ENCODE measurements around the gene LMX1B. TPM values are rescaled to one million over a fixed set of nuclear protein-coding genes. Genes with fewer than 3 reads are reported as not detected.

The LMX1B gene
- total and polyA plus RNA-seq, 4 experiments from 2014 or later: not detected

DNA sequence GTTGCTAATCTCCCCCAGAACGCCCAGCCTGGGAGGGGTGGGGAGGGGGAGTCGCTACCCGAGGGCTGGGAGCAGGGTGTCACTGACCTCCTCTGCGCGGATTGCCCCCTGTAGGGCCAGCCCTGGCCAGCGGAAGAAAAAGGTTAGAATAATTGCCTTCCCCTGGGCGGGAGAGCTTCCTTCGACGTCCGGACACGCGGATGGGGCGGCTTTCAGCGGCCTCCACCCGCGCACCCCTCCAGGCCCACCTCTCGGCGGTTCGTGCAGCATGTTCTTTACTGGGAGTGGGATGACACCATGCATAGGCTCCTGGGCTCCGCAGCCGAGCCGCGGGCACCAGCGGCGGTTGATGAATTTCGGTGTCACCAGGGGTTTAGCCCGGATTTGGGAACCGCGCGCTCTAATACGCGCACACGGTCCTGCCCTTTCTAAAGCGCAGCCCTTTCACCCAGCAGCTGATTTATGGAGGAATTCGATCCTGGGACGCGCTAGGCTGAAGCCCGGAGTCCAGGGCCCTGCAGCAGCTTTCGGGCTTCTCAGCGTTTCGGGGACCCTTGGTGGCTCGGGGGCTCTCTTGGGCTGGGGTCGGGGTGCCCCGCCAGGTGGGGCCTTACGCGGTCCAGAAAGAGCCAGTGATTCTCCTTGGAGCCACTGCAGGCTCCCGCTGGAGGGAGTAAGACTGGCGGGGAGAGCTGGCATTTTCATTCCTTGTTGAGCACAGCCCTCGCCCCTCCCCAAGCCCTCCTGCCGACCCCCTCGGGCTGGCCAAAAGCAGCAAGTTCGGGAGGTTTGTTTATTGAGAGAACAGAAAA lies 10.1 kb downstream of the LMX1B start:
- Mint-ChIP-seq H3K27me3 (peaks cover 55 to 62% of the 10 kb centered on the region in 2 donors), H3K4me3 (peak overlapping the region in 1 of 8 donors; percentile 64), H3K36me3 (no peaks in the 10 kb centered on the region), H3K9me3 (peaks cover 0 to 4% (median 0%) of the 10 kb centered on the region in 8 donors), H3K27ac (no peak overlapping the region), H3K4me1 (peaks cover 5 to 21% (median 10%) of the 10 kb centered on the region in 4 donors)
- intact Hi-C loops (cut with micrococcal nuclease): no loop called here
- H3K27ac ChIP-seq (ENCODE audit: low read depth, low read length): no peak overlapping the region
- no peaks in the 10 kb centered on the region for H3K36me3 ChIP-seq (ENCODE audit: insufficient read depth, low read length)
- DNase-seq: no peak
- H3K4me3 ChIP-seq (ENCODE audit: low read length in 2 of 2): no peak overlapping the region
- ChIA-PET POLR2A (ENCODE audit: partially characterized antibody) (no interaction called here), CTCF (ENCODE audit: partially characterized antibody) (no interaction called here)
- H3K9me3 ChIP-seq (ENCODE audit: control insufficient read depth in 1 of 2, low read length in 2 of 2): no peaks in the 10 kb centered on the region
- peaks cover 15% of the 10 kb centered on the region for H3K4me1 ChIP-seq (ENCODE audit: insufficient read depth, low read length)
- peaks cover 45% of the 10 kb centered on the region for H3K27me3 ChIP-seq (ENCODE audit: insufficient read depth, low read length)

GRCh38 chr9:126624479-126624826 lies 10.7 kb downstream of the LMX1B start:
- H3K9me3 ChIP-seq (ENCODE audit: control insufficient read depth in 1 of 2, low read length in 2 of 2): no peaks in the 10 kb centered on the region
- peaks cover 15% of the 10 kb centered on the region for H3K4me1 ChIP-seq (ENCODE audit: insufficient read depth, low read length)
- DNase-seq: no peak
- Mint-ChIP-seq H3K4me1 (peaks cover 5 to 21% (median 8%) of the 10 kb centered on the region in 4 donors), H3K27me3 (peaks cover 58 to 63% of the 10 kb centered on the region in 2 donors), H3K36me3 (no peaks in the 10 kb centered on the region), H3K27ac (no peak overlapping the region), H3K9me3 (peaks cover 0 to 4% (median 0%) of the 10 kb centered on the region in 8 donors), H3K4me3 (peak overlapping the region in 1 of 8 donors; percentile 64)
- H3K36me3 ChIP-seq (ENCODE audit: insufficient read depth, low read length): no peaks in the 10 kb centered on the region
- CTCF ChIA-PET (ENCODE audit: partially characterized antibody): no interaction called here
- intact Hi-C loops (cut with micrococcal nuclease): no loop called here
- no peak overlapping the region for H3K4me3 ChIP-seq (ENCODE audit: low read length in 2 of 2)
- POLR2A ChIA-PET (ENCODE audit: partially characterized antibody): no interaction called here
- peaks cover 50% of the 10 kb centered on the region for H3K27me3 ChIP-seq (ENCODE audit: insufficient read depth, low read length)
- H3K27ac ChIP-seq (ENCODE audit: low read depth, low read length): no peak overlapping the region

DNA sequence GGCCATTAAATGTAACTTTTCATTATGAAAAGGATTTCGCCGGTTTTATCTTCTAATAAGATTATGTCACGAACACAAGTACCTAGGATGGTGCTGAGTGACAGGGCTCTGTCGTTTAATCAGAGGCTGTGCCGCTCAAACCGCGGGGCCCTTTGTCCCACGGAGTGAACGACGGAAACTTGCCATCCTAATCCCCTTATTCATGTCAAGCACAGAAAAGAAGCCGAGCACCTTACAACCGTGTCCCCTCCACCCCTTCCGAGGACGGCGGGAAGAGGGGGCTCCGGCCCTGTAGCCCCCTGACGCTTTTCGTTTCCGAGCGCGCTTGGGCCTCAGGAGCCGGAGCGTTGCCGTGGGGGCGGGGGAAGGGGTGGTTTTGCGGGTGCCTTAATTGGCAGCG lies 11.2 kb downstream of the LMX1B start:
- H3K9me3 Mint-ChIP-seq: peaks cover 0 to 4% (median 0%) of the 10 kb centered on the region in 8 donors
- H3K4me1 ChIP-seq (ENCODE audit: insufficient read depth, low read length): peaks cover 15% of the 10 kb centered on the region
- peaks cover 5 to 18% (median 8%) of the 10 kb centered on the region in 4 donors for H3K4me1 Mint-ChIP-seq
- H3K4me3 ChIP-seq (ENCODE audit: low read length in 2 of 2): no peak overlapping the region
- H3K4me3 Mint-ChIP-seq: peak overlapping the region; percentile 35 to 81 (median 63)
- no peak overlapping the region for H3K27ac ChIP-seq (ENCODE audit: low read depth, low read length)
- ChIA-PET CTCF (ENCODE audit: partially characterized antibody) (no interaction called here), POLR2A (ENCODE audit: partially characterized antibody) (no interaction called here)
- no peak for DNase-seq
- peaks cover 48% of the 10 kb centered on the region for H3K27me3 ChIP-seq (ENCODE audit: insufficient read depth, low read length)
- intact Hi-C loops (cut with micrococcal nuclease): no loop called here
- H3K27ac Mint-ChIP-seq: no peak overlapping the region
- H3K36me3 Mint-ChIP-seq: no peaks in the 10 kb centered on the region
- H3K36me3 ChIP-seq (ENCODE audit: insufficient read depth, low read length): no peaks in the 10 kb centered on the region
- H3K27me3 Mint-ChIP-seq: peaks cover 60 to 62% of the 10 kb centered on the region in 2 donors
- no peaks in the 10 kb centered on the region for H3K9me3 ChIP-seq (ENCODE audit: control insufficient read depth in 1 of 2, low read length in 2 of 2)

- H3K36me3 Mint-ChIP-seq: no peaks in the 10 kb centered on the region
- H3K27ac Mint-ChIP-seq: no peak overlapping the region
- Histone ChIP-seq H3K4me1 (ENCODE audit: insufficient read depth, low read length) (peaks cover 15% of the 10 kb centered on the region), H3K9me3 (ENCODE audit: control insufficient read depth in 1 of 2, low read length in 2 of 2) (no peaks in the 10 kb centered on the region), H3K36me3 (ENCODE audit: insufficient read depth, low read length) (no peaks in the 10 kb centered on the region), H3K27ac (ENCODE audit: low read depth, low read length) (no peak overlapping the region), H3K4me3 (ENCODE audit: low read length in 2 of 2) (peak overlapping the region in 1 of 2 donors; percentile 35), H3K27me3 (ENCODE audit: insufficient read depth, low read length) (peaks cover 47% of the 10 kb centered on the region)
- peak overlapping the region in 7 of 8 donors; percentile 63 to 86 (median 80) for H3K4me3 Mint-ChIP-seq
- intact Hi-C loops (cut with micrococcal nuclease): no loop called here
- peaks cover 61 to 64% of the 10 kb centered on the region in 2 donors for H3K27me3 Mint-ChIP-seq
- no peak for DNase-seq
- H3K9me3 Mint-ChIP-seq: peaks cover 0 to 4% (median 0%) of the 10 kb centered on the region in 8 donors
- ChIA-PET CTCF (ENCODE audit: partially characterized antibody) (no interaction called here), POLR2A (ENCODE audit: partially characterized antibody) (no interaction called here)
- H3K4me1 Mint-ChIP-seq: peaks cover 5 to 17% (median 8%) of the 10 kb centered on the region in 4 donors
These were observed 11.8 kb downstream of the LMX1B start for GRCh38 chr9:126625329-126626126.

- intact Hi-C loops (cut with micrococcal nuclease): no loop called here
- Histone ChIP-seq H3K9me3 (ENCODE audit: control insufficient read depth in 1 of 2, low read length in 2 of 2) (no peaks in the 10 kb centered on the region), H3K27ac (ENCODE audit: low read depth, low read length) (no peak overlapping the region), H3K4me3 (ENCODE audit: low read length in 2 of 2) (peak overlapping the region in 1 of 2 donors; percentile 35), H3K27me3 (ENCODE audit: insufficient read depth, low read length) (peaks cover 42% of the 10 kb centered on the region), H3K4me1 (ENCODE audit: insufficient read depth, low read length) (peaks cover 15% of the 10 kb centered on the region), H3K36me3 (ENCODE audit: insufficient read depth, low read length) (no peaks in the 10 kb centered on the region)
- H3K27ac Mint-ChIP-seq: no peak overlapping the region
- POLR2A ChIA-PET (ENCODE audit: partially characterized antibody): no interaction called here
- H3K27me3 Mint-ChIP-seq: peaks cover 55 to 60% of the 10 kb centered on the region in 2 donors
- peak overlapping the region in 7 of 8 donors; percentile 63 to 86 (median 80) for H3K4me3 Mint-ChIP-seq
- peaks cover 5 to 17% (median 8%) of the 10 kb centered on the region in 4 donors for H3K4me1 Mint-ChIP-seq
- CTCF ChIA-PET (ENCODE audit: partially characterized antibody): no interaction called here
- peaks cover 0 to 4% (median 0%) of the 10 kb centered on the region in 8 donors for H3K9me3 Mint-ChIP-seq
- DNase-seq: no peak
- H3K36me3 Mint-ChIP-seq: no peaks in the 10 kb centered on the region
These were observed 12.6 kb downstream of the LMX1B start for GRCh38 chr9:126626127-126626925.

GRCh38 chr9:126626926-126627233 lies 13.2 kb downstream of the LMX1B start:
- Mint-ChIP-seq H3K4me3 (peak overlapping the region in 1 of 8 donors; percentile 34), H3K27ac (no peak overlapping the region), H3K9me3 (peaks cover 0 to 4% (median 0%) of the 10 kb centered on the region in 8 donors), H3K4me1 (peaks cover 5 to 17% (median 8%) of the 10 kb centered on the region in 4 donors), H3K27me3 (peaks cover 55 to 56% of the 10 kb centered on the region in 2 donors), H3K36me3 (no peaks in the 10 kb centered on the region)
- no peak for DNase-seq
- Histone ChIP-seq H3K4me3 (ENCODE audit: low read length in 2 of 2) (no peak overlapping the region), H3K36me3 (ENCODE audit: insufficient read depth, low read length) (no peaks in the 10 kb centered on the region), H3K4me1 (ENCODE audit: insufficient read depth, low read length) (peaks cover 15% of the 10 kb centered on the region), H3K9me3 (ENCODE audit: control insufficient read depth in 1 of 2, low read length in 2 of 2) (no peaks in the 10 kb centered on the region), H3K27me3 (ENCODE audit: insufficient read depth, low read length) (peaks cover 43% of the 10 kb centered on the region), H3K27ac (ENCODE audit: low read depth, low read length) (no peak overlapping the region)
- ChIA-PET CTCF (ENCODE audit: partially characterized antibody) (no interaction called here), POLR2A (ENCODE audit: partially characterized antibody) (no interaction called here)
- intact Hi-C loops (cut with micrococcal nuclease): no loop called here

DNA sequence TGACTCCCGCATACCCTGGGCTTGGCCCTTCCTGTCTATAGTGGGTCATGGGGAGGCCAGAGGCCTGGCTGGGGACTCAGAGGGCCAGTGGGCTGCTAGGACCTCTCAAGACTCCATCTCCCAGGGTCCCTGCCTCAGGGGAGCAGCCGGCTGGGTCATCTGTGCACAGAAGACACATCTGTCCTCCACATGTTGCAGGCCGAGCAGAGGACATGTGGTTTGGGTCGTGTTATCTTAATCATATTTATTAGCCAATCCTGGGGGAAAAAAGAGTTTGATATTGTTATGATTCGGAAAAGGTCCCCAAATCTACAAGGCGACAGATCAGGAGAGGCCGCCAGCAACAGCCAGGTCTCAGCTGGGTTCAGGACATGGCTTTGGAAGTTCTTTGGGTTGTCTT lies 14.4 kb downstream of the LMX1B start:
- no peaks in the 10 kb centered on the region for H3K36me3 Mint-ChIP-seq
- intact Hi-C loops (cut with micrococcal nuclease): no loop called here
- peaks cover 0 to 4% (median 0%) of the 10 kb centered on the region in 8 donors for H3K9me3 Mint-ChIP-seq
- ChIA-PET POLR2A (ENCODE audit: partially characterized antibody) (interaction anchor here (0.7 kb wide), 1 partner anchor 191 kb away, joined by 3 read pairs; no protein-coding TSS in a partner anchor), CTCF (ENCODE audit: partially characterized antibody) (no interaction called here)
- no peaks in the 10 kb centered on the region for H3K9me3 ChIP-seq (ENCODE audit: control insufficient read depth in 1 of 2, low read length in 2 of 2)
- H3K27ac ChIP-seq (ENCODE audit: low read depth, low read length): no peak overlapping the region
- DNase-seq: no peak
- H3K27me3 ChIP-seq (ENCODE audit: insufficient read depth, low read length): peaks cover 40% of the 10 kb centered on the region
- H3K27ac Mint-ChIP-seq: no peak overlapping the region
- no peak overlapping the region for H3K4me3 ChIP-seq (ENCODE audit: low read length in 2 of 2)
- no peak overlapping the region for H3K4me3 Mint-ChIP-seq
- H3K27me3 Mint-ChIP-seq: peaks cover 50 to 59% of the 10 kb centered on the region in 2 donors
- H3K4me1 ChIP-seq (ENCODE audit: insufficient read depth, low read length): peaks cover 15% of the 10 kb centered on the region
- H3K4me1 Mint-ChIP-seq: peaks cover 5 to 17% (median 8%) of the 10 kb centered on the region in 4 donors
- H3K36me3 ChIP-seq (ENCODE audit: insufficient read depth, low read length): no peaks in the 10 kb centered on the region

Measured in CD4-positive, alpha-beta memory T cell (primary cell).